ENCODE results near the gene ING4.
A peak's percentile ranks its signal among the peaks of the same experiment; 100 is the strongest.
"Not testable (repeated sequence)": the region's sequence is repeated elsewhere in the genome, so short reads cannot be mapped to it uniquely, and the experiment has no call there.

ING4 gene

GRCh38 chr12:6662906-6663742 lies at the start of gene ING4:
Gene ING4 (minus strand): TSS chr12:6663119. CDS start chr12:6663101, 18 bp downstream.
- peak; percentile 98 for DNase-seq

- no peak for DNase-seq
Measured at GRCh38 chr12:6708960-6709394, 46.1 kb upstream of the ING4 start.

- DNase-seq, result not testable (repeated sequence)
Measured at GRCh38 chr12:6708351-6708750, 45.4 kb upstream of the ING4 start.

GRCh38 chr12:6703631-6704030 lies 40.7 kb upstream of the ING4 start:
- no peak for DNase-seq

- no peak for DNase-seq
Measured at GRCh38 chr12:6701078-6701768, 38.3 kb upstream of the ING4 start.

GRCh38 chr12:6700646-6701051 lies 37.7 kb upstream of the ING4 start, which contains the start of gene PIANP:
Gene PIANP (minus strand): TSS chr12:6700815. CDS start chr12:6698061, 2,754 bp downstream.
- no peak for DNase-seq

GRCh38 chr12:6699989-6700645 lies 37.2 kb upstream of the ING4 start:
- no peak for DNase-seq

- DNase-seq, result no peak
Measured at GRCh38 chr12:6699259-6699988, 36.5 kb upstream of the ING4 start.

GRCh38 chr12:6698352-6699046 lies 35.6 kb upstream of the ING4 start:
- DNase-seq, result no peak

GRCh38 chr12:6697584-6698351 lies 34.8 kb upstream of the ING4 start:
- no peak for DNase-seq

GRCh38 chr12:6696690-6697583 lies 34.0 kb upstream of the ING4 start:
- no peak for DNase-seq

GRCh38 chr12:6695313-6696045 lies 32.6 kb upstream of the ING4 start:
- no peak for DNase-seq

GRCh38 chr12:6694701-6695100 lies 31.8 kb upstream of the ING4 start:
- no peak for DNase-seq

- no peak for DNase-seq
Measured at GRCh38 chr12:6693832-6694355, 31.0 kb upstream of the ING4 start.

- no peak for DNase-seq
Measured at GRCh38 chr12:6692888-6693287, 30.0 kb upstream of the ING4 start.

- no peak for DNase-seq
Measured at GRCh38 chr12:6691473-6691872, 28.6 kb upstream of the ING4 start.

- DNase-seq, result peak; percentile 96
Measured at GRCh38 chr12:6688999-6689882, 26.3 kb upstream of the ING4 start, which contains the start of gene ZNF384. Gene ZNF384 (minus strand): TSS chr12:6689375. CDS start chr12:6679520, 9,855 bp downstream.

- DNase-seq, result no peak
Measured at GRCh38 chr12:6688543-6688998, 25.7 kb upstream of the ING4 start.

Data from NCI-H2081 treated with DMSO at 0.1 percent for 48 hours (cell line).